Measurements from ENCODE around the gene PLAC1.

DNA sequence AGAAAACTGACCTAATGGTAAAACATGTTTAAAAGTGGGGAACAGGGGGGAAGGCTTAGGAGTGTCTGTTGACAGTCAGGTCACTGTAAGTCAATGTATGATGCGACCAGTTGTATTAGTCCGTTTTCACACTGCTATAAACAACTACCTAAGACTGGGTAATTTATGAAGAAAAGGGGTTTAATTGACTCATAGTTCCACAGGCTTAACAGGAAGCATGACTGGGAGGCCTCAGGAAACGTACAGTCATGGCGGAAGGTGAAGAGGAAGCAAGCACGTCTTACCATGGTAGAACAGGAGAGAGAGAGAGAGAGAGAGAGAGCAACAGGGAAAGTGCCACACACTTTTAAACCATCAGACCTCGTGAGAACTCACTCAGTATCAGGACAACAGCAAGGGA is 13.0 kb upstream of the PLAC1 start:
- TF ChIP-seq, protein P1, sequence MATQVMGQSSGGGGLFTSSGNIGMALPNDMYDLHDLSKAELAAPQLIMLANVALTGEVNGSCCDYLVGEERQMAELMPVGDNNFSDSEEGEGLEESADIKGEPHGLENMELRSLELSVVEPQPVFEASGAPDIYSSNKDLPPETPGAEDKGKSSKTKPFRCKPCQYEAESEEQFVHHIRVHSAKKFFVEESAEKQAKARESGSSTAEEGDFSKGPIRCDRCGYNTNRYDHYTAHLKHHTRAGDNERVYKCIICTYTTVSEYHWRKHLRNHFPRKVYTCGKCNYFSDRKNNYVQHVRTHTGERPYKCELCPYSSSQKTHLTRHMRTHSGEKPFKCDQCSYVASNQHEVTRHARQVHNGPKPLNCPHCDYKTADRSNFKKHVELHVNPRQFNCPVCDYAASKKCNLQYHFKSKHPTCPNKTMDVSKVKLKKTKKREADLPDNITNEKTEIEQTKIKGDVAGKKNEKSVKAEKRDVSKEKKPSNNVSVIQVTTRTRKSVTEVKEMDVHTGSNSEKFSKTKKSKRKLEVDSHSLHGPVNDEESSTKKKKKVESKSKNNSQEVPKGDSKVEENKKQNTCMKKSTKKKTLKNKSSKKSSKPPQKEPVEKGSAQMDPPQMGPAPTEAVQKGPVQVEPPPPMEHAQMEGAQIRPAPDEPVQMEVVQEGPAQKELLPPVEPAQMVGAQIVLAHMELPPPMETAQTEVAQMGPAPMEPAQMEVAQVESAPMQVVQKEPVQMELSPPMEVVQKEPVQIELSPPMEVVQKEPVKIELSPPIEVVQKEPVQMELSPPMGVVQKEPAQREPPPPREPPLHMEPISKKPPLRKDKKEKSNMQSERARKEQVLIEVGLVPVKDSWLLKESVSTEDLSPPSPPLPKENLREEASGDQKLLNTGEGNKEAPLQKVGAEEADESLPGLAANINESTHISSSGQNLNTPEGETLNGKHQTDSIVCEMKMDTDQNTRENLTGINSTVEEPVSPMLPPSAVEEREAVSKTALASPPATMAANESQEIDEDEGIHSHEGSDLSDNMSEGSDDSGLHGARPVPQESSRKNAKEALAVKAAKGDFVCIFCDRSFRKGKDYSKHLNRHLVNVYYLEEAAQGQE (IDR thresholded peaks at IDR 0.05; ENCODE audit: low read depth), result no peak
- no peak for TF ChIP-seq RAD21 (IDR thresholded peaks at IDR 0.05; ENCODE audit: low read depth)
- no peak for TF ChIP-seq CEBPB (IDR thresholded peaks at IDR 0.05)
- TF ChIP-seq CREB1 (IDR thresholded peaks at IDR 0.05; ENCODE audit: low read depth), result no peak
- TF ChIP-seq, protein P2, sequence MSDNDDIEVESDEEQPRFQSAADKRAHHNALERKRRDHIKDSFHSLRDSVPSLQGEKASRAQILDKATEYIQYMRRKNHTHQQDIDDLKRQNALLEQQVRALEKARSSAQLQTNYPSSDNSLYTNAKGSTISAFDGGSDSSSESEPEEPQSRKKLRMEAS (IDR thresholded peaks at IDR 0.05), result no peak
- no peak for TF ChIP-seq FOXM1 (IDR thresholded peaks at IDR 0.05; ENCODE audit: borderline replicate concordance, low read depth)

All from Ishikawa (cell line).